Measurements from ENCODE around the gene RASSF3.
A peak's percentile ranks its signal among the peaks of the same experiment; 100 is the strongest.

GRCh38 chr12:64682572-64683277 is 72.4 kb downstream of the RASSF3 start:
- TF ChIP-seq FOXM1 (IDR thresholded peaks at IDR 0.05; ENCODE audit: borderline replicate concordance, low read depth) = no peak
- peak; percentile 46; the same call in 1 of the 2 replicates for TF ChIP-seq EP300 (IDR thresholded peaks at IDR 0.05; ENCODE audit: borderline replicate concordance)
- TF ChIP-seq YY1 (IDR thresholded peaks at IDR 0.05; ENCODE audit: low read depth) = no peak
- no peak for TF ChIP-seq RAD21 (IDR thresholded peaks at IDR 0.05; ENCODE audit: low read depth)

All from Ishikawa (cell line).